Stomach (tissue), 9 donors: ENCODE data around the gene MLLT10. TPM values are rescaled to one million over a fixed set of nuclear protein-coding genes. Genes with fewer than 3 reads are reported as not detected.

Source experiments
- DNase-seq, 2 donors: peaks; one replicate each; pipeline versions ENCODE4 v3.0.0 to v3.0.0-alpha.2; 2013 to 2019
- H3K27ac ChIP-seq, 5 donors: fragments of 200-600 bp in 4 of 5; sonication (generic) in 4 of 5; one replicate each; pipeline ENCODE4 v1.5.1; 2013 to 2019; ENCODE audit warnings: mild to moderate bottlenecking in 1 of 5, moderate library complexity in 1 of 5
- H3K27me3 ChIP-seq, 3 donors: fragments of 200-600 bp; sonication (generic); one replicate each; pipeline ENCODE4 v1.5.1; 2017 to 2019; ENCODE audit warnings: mixed run types in 1 of 3
- H3K36me3 ChIP-seq, 4 donors: fragments of 200-600 bp; sonication (generic); 1 replicate in 3 of 4; 2 replicates in 1 of 4; pipeline ENCODE4 v1.5.1; 2016 to 2019
- H3K4me1 ChIP-seq, 4 donors: fragments of 200-600 bp; sonication (generic); one replicate each; pipeline ENCODE4 v1.5.1; 2016 to 2019
- H3K4me3 ChIP-seq, 4 donors: fragments of 200-600 bp; sonication (generic) in 3 of 4; one replicate each; pipeline ENCODE4 v1.5.1; 2016 to 2019; ENCODE audit warnings: mild to moderate bottlenecking in 1 of 4
- H3K9me3 ChIP-seq, 4 donors: fragments of 200-600 bp; sonication (generic); one replicate each; pipeline ENCODE4 v1.5.1; 2016 to 2019
- EP300 ChIP-seq: sonication (generic); formaldehyde crosslinking; IDR thresholded peaks from one replicate; pipeline ENCODE4 v1.6.1; 2017; ENCODE audit warnings: antibody characterized with exemption
- POLR2A ChIP-seq, 4 donors: fragments of 450-650 bp; IDR thresholded peaks; one replicate each; pipeline ENCODE4 v1.6.1; 2016; ENCODE audit warnings: antibody characterized with exemption in 4 of 4, control low read depth in 2 of 4, mild to moderate bottlenecking in 1 of 4, moderate library complexity in 1 of 4
- POLR2AphosphoS5 ChIP-seq, 3 donors: sonication (generic); formaldehyde crosslinking; IDR thresholded peaks; one replicate each; pipeline ENCODE4 v1.6.1; 2016; ENCODE audit warnings: antibody characterized with exemption in 3 of 3
- WGBS, 5 donors: extraction: QIAGEN DNeasy Blood & Tissue Kit in 3 of 5; methylation state at CpG; one replicate each; pipeline versions ENCODE4 v1.1.5 to v1.1.7; 2013 to 2018; 5-methylcytosine and 5-hydroxymethylcytosine counted together
- intact Hi-C: fragments of 100-400 bp; cut with DNase I; formaldehyde crosslinking; loops from one replicate; pipeline ENCODE4 v1.15.1; 2023; ENCODE audit warnings: low total_unique reads
- polyA plus RNA-seq, 3 donors: library from polyadenylated mRNA; stranded (reverse); fragments of 200-250 nt; gene quantifications; one replicate each; pipeline ENCODE4 v1.2.3, GENCODE V29; 2013
- small RNA-seq, 4 donors: library from RNA; depleted of rRNA; stranded (forward); fragments of <200 nt; gene quantifications; one replicate each; pipeline ENCODE3, GENCODE V24; 2016
- total RNA-seq, 5 donors: library from RNA; depleted of rRNA; stranded (reverse); fragments of >200 nt; gene quantifications; one replicate each; pipeline versions ENCODE4 v1.1.0 to v1.2.3, GENCODE V29; 2014 to 2016
- TF ChIP-seq, protein P1 (sequence below), 7 experiments: fragments of 450-650 bp in 4 of 7; fragments of 200-600 bp in 3 of 7; sonication (generic) in 3 of 7; IDR thresholded peaks; one replicate each; pipeline ENCODE4 v1.5.1; 2016 to 2019; ENCODE audit warnings: antibody characterized with exemption in 7 of 7, control low read depth in 2 of 7, mild to moderate bottlenecking in 1 of 7
- donor health status: healthy with polysubstance abuse.
- donor health status: Bipolar disorder and iron deficiency.
- donor health status: healthy.

The MLLT10 gene
- total and polyA plus RNA-seq, 8 donors = 12.8 to 76.9 (median 23.8) TPM

DNA sequence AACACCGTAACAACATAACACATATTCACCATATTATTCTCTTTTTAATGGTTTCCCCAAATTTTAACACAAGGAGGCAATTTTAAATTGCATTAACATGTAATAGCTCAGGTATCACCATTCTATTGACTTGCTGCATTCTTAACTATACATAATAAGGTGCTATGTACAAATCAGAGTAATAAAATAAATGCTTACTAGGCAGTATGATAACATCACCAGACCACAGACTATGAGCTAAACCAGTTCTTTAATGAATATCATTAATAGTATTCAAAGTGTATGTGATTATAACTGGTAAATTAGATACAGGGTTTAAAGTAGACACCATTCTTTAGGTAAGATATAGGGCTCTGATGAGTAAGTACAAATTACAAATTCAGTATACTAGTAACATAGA lies 242.9 kb downstream of the MLLT10 start:
- Histone ChIP-seq H3K27me3 (no peaks in the 10 kb centered on the region), H3K4me1 (no peaks in the 10 kb centered on the region), H3K4me3 (no peak overlapping the region), H3K27ac (no peak overlapping the region), H3K9me3 (peaks cover 0 to 7% (median 0%) of the 10 kb centered on the region in 4 donors), H3K36me3 (peaks cover 0 to 9% (median 9%) of the 10 kb centered on the region in 4 donors)
- TF ChIP-seq, protein P1, sequence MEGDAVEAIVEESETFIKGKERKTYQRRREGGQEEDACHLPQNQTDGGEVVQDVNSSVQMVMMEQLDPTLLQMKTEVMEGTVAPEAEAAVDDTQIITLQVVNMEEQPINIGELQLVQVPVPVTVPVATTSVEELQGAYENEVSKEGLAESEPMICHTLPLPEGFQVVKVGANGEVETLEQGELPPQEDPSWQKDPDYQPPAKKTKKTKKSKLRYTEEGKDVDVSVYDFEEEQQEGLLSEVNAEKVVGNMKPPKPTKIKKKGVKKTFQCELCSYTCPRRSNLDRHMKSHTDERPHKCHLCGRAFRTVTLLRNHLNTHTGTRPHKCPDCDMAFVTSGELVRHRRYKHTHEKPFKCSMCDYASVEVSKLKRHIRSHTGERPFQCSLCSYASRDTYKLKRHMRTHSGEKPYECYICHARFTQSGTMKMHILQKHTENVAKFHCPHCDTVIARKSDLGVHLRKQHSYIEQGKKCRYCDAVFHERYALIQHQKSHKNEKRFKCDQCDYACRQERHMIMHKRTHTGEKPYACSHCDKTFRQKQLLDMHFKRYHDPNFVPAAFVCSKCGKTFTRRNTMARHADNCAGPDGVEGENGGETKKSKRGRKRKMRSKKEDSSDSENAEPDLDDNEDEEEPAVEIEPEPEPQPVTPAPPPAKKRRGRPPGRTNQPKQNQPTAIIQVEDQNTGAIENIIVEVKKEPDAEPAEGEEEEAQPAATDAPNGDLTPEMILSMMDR (IDR thresholded peaks at IDR 0.05) = no peak
- TF ChIP-seq POLR2AphosphoS5 (IDR thresholded peaks at IDR 0.05) (no peak), POLR2A (IDR thresholded peaks at IDR 0.05) (no peak), EP300 (no peak)
- intact Hi-C loops = no loop called here
- no peak for DNase-seq
- WGBS, 5 donors = 88 to 100% (median 97%) methylated on average over 1 of the region's 1 CpG

DNA sequence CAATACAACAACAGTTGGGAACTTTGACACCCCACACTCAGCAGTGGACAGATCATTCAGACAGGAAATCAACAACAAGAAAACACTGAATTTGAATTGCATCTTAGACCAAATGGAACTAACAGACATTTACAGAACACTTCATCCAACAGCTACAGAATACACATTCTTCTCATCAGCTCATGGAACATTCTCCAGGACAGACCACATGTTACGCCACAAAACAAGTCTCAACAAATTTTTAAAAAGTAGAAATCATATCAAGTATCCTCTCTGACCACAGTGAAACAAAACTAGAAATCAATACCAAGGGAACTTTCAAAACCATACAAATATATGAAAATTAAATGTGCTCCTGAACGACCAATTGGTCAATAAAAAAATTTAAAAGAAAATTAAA lies 257.2 kb downstream of the MLLT10 start:
- H3K27ac ChIP-seq = no peak overlapping the region
- H3K27me3 ChIP-seq = no peaks in the 10 kb centered on the region
- no peaks in the 10 kb centered on the region for H3K4me1 ChIP-seq
- DNase-seq = no peak
- H3K4me3 ChIP-seq = no peak overlapping the region
- H3K36me3 ChIP-seq = peaks cover 0 to 9% (median 0%) of the 10 kb centered on the region in 4 donors
- intact Hi-C loops = no loop called here
- no peaks in the 10 kb centered on the region for H3K9me3 ChIP-seq
- 94 to 96% (median 95%) methylated on average over 2 of the region's 2 CpGs for WGBS, 5 donors
- TF ChIP-seq POLR2AphosphoS5 (IDR thresholded peaks at IDR 0.05) = no peak
- TF ChIP-seq POLR2A (IDR thresholded peaks at IDR 0.05) = no peak
- TF ChIP-seq, protein P1 (IDR thresholded peaks at IDR 0.05) = no peak
- no peak for TF ChIP-seq EP300

Small RNA genes lying within 50 kb of the gene (small RNA-seq; reads per million reads assigned to genes)
- 0 reads per million in 4 donors for gene MIR1915
- 0 reads per million in 4 donors for gene RN7SKP219
- gene RNU6-1141P = 0 reads per million in 4 donors
- gene RNU6-306P = 0 reads per million in 4 donors

Other genes with a start within 250 kb of the MLLT10 start
- 1 to 10 TPM in 2 of 5 donors, under 1 TPM in 2, not detected in 1; under 0.01 to 2.7 (median 0.95) TPM for gene SKIDA1, start 8.6 kb upstream of the MLLT10 start, total RNA-seq
- under 1 TPM; 0.06 to 0.45 (median 0.15) TPM for gene SKIDA1, start 8.6 kb upstream of the MLLT10 start, polyA plus RNA-seq